ENCODE results near the gene TMEM120B.
A peak's percentile ranks its signal among the peaks of the same experiment; 100 is the strongest.

Gene TMEM120B

DNA sequence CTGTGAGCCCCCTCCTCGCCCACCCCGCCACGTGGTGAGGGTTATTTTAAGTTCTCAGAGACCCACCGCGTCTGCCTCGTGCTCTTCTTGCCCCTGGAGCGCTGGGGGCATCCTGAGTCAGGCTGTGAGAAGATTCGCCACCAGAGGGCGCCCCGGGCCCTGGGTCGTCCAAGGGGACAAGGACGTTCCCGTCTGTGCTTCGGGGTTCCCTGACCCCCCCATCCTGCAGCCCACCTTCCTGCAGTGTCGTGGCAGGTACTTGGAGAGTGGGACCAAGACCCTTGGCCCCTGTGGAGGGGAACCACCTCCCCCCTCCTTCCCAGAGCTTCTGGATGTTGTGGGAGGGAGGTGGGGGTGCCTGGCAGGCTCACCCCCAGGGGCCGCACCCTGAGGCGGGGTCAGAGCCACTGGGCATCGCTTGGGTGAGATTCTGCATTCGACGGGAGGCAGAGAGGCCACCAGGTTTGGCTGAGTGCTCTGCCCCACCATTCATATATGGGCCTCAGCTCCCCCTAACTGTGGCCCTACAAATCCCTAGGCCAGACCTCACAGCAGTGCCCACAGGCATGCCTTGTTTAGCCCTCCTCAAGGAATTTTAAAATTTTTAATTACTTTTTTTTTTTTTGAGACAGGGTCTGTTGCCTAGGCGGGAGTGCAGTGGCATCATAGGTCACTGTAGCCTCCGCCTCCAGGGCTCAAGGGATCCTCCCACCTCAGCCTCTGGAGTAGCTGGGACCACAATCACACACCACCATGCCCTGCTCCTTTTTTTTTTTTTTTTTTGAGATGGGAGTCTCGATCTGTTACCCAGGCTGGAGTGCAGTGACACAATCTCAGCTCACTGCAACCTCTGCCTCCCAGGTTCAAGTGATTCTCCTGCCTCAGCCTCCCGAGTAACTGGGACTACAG, 63.9 kb downstream of the TMEM120B start:
- no peaks in the 10 kb centered on the region for H4K20me1 ChIP-seq (ENCODE audit: insufficient read depth, low read length)
- no peak overlapping the region for H3K9ac ChIP-seq (ENCODE audit: low read length)
- H3F3A ChIP-seq (ENCODE audit: insufficient read depth, low read length): no peaks in the 10 kb centered on the region
- no peaks in the 10 kb centered on the region for H3K79me2 ChIP-seq (ENCODE audit: low read length)
- no peaks in the 10 kb centered on the region for H3K36me3 ChIP-seq (replicated peaks; ENCODE audit: insufficient read depth, low read length)
- no peaks in the 10 kb centered on the region for H3K9me3 ChIP-seq (replicated peaks; ENCODE audit: insufficient read depth, low read length)
- no peak overlapping the region for H3K4me3 ChIP-seq (ENCODE audit: low read length)
- no peak overlapping the region for H2AFZ ChIP-seq (ENCODE audit: low read length)
- H3K4me2 ChIP-seq (ENCODE audit: low read depth, low read length): no peak overlapping the region
- H3K27me3 ChIP-seq (replicated peaks; ENCODE audit: insufficient read depth, low read length): no peaks in the 10 kb centered on the region
- H3K27ac ChIP-seq (ENCODE audit: low read length): no peak overlapping the region
- H3K4me1 ChIP-seq (ENCODE audit: low read length): no peaks in the 10 kb centered on the region
- TF ChIP-seq CTCF (IDR thresholded peaks at IDR 0.05; ENCODE audit: low read length) (peak; percentile 59), EZH2phosphoT487 (IDR thresholded peaks at IDR 0.05; ENCODE audit: low read length) (no peak)
- no peaks in the 10 kb centered on the region for H3K9me2 ChIP-seq (replicated peaks; ENCODE audit: insufficient read depth, low read length)
- peak; percentile 65 for DNase-seq

- no peaks in the 10 kb centered on the region for H3F3A ChIP-seq (ENCODE audit: insufficient read depth, low read length)
- no peak overlapping the region for H3K9ac ChIP-seq (ENCODE audit: low read length)
- no peaks in the 10 kb centered on the region for H3K9me3 ChIP-seq (replicated peaks; ENCODE audit: insufficient read depth, low read length)
- TF ChIP-seq EZH2 (optimal IDR thresholded peaks at IDR 0.05; ENCODE audit: low read depth, low read length) (no peak), EZH2phosphoT487 (IDR thresholded peaks at IDR 0.05; ENCODE audit: low read length) (no peak)
- no peaks in the 10 kb centered on the region for H4K20me1 ChIP-seq (ENCODE audit: insufficient read depth, low read length)
- H2AFZ ChIP-seq (ENCODE audit: low read length): no peak overlapping the region
- no peaks in the 10 kb centered on the region for H3K36me3 ChIP-seq (replicated peaks; ENCODE audit: insufficient read depth, low read length)
- H3K79me2 ChIP-seq (ENCODE audit: low read length): no peaks in the 10 kb centered on the region
- no peaks in the 10 kb centered on the region for H3K9me2 ChIP-seq (replicated peaks; ENCODE audit: insufficient read depth, low read length)
- H3K4me2 ChIP-seq (ENCODE audit: low read depth, low read length): no peak overlapping the region
- no peak overlapping the region for H3K27ac ChIP-seq (ENCODE audit: low read length)
- no peak overlapping the region for H3K4me3 ChIP-seq (ENCODE audit: low read length)
- no peaks in the 10 kb centered on the region for H3K4me1 ChIP-seq (ENCODE audit: low read length)
- DNase-seq: no peak
- H3K27me3 ChIP-seq (replicated peaks; ENCODE audit: insufficient read depth, low read length): no peaks in the 10 kb centered on the region
Observed at GRCh38 chr12:121778567-121779421, 66.2 kb downstream of the TMEM120B start.

DNA sequence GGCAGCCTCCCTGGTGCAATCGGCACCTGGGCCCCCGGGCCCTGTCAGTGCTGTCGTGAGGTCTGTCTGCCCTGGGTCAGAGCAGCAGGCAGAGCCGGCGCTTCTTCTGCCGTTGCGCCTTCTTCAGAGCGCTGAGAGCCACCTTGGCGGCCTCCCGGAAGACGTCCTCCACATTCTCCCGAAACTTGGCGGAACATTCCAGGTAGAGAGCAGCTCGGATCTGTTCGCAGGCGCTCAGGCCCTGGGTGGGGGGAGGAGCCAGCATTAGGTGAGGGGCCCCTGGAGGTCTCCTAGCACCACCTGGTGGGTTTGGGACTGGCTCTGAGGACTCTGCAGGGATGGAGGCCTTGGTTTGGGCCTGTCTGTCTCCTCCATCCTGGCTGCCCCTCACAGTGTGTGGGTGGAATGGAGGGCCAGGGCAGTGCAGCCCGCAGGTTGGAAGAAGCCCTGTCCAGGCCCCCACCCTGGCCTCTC, 66.9 kb downstream of the TMEM120B start:
- Histone ChIP-seq H3K27ac (ENCODE audit: low read length) (no peak overlapping the region), H3K27me3 (replicated peaks; ENCODE audit: insufficient read depth, low read length) (no peaks in the 10 kb centered on the region), H4K20me1 (ENCODE audit: insufficient read depth, low read length) (no peaks in the 10 kb centered on the region), H2AFZ (ENCODE audit: low read length) (no peak overlapping the region), H3K36me3 (replicated peaks; ENCODE audit: insufficient read depth, low read length) (no peaks in the 10 kb centered on the region), H3K9me2 (replicated peaks; ENCODE audit: insufficient read depth, low read length) (no peaks in the 10 kb centered on the region), H3K9me3 (replicated peaks; ENCODE audit: insufficient read depth, low read length) (no peaks in the 10 kb centered on the region), H3F3A (ENCODE audit: insufficient read depth, low read length) (no peaks in the 10 kb centered on the region), H3K4me2 (ENCODE audit: low read depth, low read length) (no peak overlapping the region), H3K4me3 (ENCODE audit: low read length) (no peak overlapping the region), H3K79me2 (ENCODE audit: low read length) (no peaks in the 10 kb centered on the region), H3K4me1 (ENCODE audit: low read length) (no peaks in the 10 kb centered on the region), H3K9ac (ENCODE audit: low read length) (no peak overlapping the region)
- TF ChIP-seq CTCF (IDR thresholded peaks at IDR 0.05; ENCODE audit: low read length) (no peak), EZH2phosphoT487 (IDR thresholded peaks at IDR 0.05; ENCODE audit: low read length) (no peak), EZH2 (optimal IDR thresholded peaks at IDR 0.05; ENCODE audit: low read depth, low read length) (no peak)
- DNase-seq: no peak
